DMS53 treated with DMSO at 0.1 percent for 48 hours (cell line): ENCODE results near the gene CYB5D1.

Experiments
- DNase-seq: peaks from one replicate; lab custom pipeline; 2025; ENCODE audit not compliant: unreplicated experiment; lab: John Stamatoyannopoulos, UW

Gene CYB5D1

GRCh38 chr17:7833795-7834541 is 23.8 kb upstream of the CYB5D1 start, which contains the start of gene KDM6B:
Gene KDM6B (plus strand): TSS chr17:7834217. CDS start chr17:7845555, 11,338 bp downstream.
- peak; percentile 93 for DNase-seq

- no peak for DNase-seq
Measured at GRCh38 chr17:7834542-7834956, 23.3 kb upstream of the CYB5D1 start.

GRCh38 chr17:7834957-7835813 is 22.6 kb upstream of the CYB5D1 start:
- DNase-seq: peak; percentile 98

- DNase-seq: peak; percentile 85
Measured at GRCh38 chr17:7835814-7836595, 21.8 kb upstream of the CYB5D1 start.

- peak; percentile 99 for DNase-seq
Measured at GRCh38 chr17:7836596-7837407, 21.0 kb upstream of the CYB5D1 start.

- peak; percentile 57 for DNase-seq
Measured at GRCh38 chr17:7837408-7838088, 20.3 kb upstream of the CYB5D1 start.

GRCh38 chr17:7838090-7839075 is 19.4 kb upstream of the CYB5D1 start:
- peak; percentile 19 for DNase-seq

GRCh38 chr17:7839190-7839875 is 18.5 kb upstream of the CYB5D1 start:
- no peak for DNase-seq

GRCh38 chr17:7839876-7840261 is 17.9 kb upstream of the CYB5D1 start:
- DNase-seq: no peak

- DNase-seq: no peak
Measured at GRCh38 chr17:7840441-7840840, 17.4 kb upstream of the CYB5D1 start.

GRCh38 chr17:7840875-7841274 is 16.9 kb upstream of the CYB5D1 start:
- no peak for DNase-seq

GRCh38 chr17:7841396-7841914 is 16.3 kb upstream of the CYB5D1 start:
- peak; percentile 91 for DNase-seq

GRCh38 chr17:7841915-7842379 is 15.9 kb upstream of the CYB5D1 start:
- peak; percentile 79 for DNase-seq

GRCh38 chr17:7842380-7843256 is 15.2 kb upstream of the CYB5D1 start:
- DNase-seq: peak; percentile 91

GRCh38 chr17:7843257-7843535 is 14.6 kb upstream of the CYB5D1 start:
- no peak for DNase-seq

GRCh38 chr17:7843536-7844291 is 14.1 kb upstream of the CYB5D1 start:
- peak; percentile 92 for DNase-seq
